ENCODE data around the gene ALDH1L1.

The ALDH1L1 gene

DNA sequence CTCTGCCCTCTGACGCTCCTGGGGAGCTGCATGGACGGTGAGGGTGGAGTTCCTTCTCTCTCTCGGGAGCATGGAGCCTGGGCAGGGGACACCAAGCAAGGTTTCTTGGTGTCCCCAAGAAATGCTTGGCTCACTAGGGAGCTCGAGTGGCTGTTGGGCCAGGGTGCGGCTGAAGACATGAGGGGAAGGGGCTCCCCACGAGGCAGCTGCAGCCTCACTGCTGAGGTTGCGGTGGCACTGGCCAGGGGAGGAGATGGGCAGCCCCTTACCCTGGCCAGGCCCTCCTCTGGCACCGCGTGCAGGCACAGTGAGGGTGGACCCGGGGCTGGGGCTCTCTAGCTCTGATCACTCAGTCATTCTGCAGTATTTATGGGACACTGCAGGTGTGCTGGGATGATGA lies 52.9 kb downstream of the ALDH1L1 start:
- TF ChIP-seq, protein P1, sequence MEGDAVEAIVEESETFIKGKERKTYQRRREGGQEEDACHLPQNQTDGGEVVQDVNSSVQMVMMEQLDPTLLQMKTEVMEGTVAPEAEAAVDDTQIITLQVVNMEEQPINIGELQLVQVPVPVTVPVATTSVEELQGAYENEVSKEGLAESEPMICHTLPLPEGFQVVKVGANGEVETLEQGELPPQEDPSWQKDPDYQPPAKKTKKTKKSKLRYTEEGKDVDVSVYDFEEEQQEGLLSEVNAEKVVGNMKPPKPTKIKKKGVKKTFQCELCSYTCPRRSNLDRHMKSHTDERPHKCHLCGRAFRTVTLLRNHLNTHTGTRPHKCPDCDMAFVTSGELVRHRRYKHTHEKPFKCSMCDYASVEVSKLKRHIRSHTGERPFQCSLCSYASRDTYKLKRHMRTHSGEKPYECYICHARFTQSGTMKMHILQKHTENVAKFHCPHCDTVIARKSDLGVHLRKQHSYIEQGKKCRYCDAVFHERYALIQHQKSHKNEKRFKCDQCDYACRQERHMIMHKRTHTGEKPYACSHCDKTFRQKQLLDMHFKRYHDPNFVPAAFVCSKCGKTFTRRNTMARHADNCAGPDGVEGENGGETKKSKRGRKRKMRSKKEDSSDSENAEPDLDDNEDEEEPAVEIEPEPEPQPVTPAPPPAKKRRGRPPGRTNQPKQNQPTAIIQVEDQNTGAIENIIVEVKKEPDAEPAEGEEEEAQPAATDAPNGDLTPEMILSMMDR (conservative IDR thresholded peaks at IDR 0.05): no peak
- no peak overlapping the region for H3K27ac ChIP-seq

- TF ChIP-seq, protein P1 (conservative IDR thresholded peaks at IDR 0.05): no peak
Observed at GRCh38 chr3:126126811-126127431, 53.5 kb downstream of the ALDH1L1 start.

DNA sequence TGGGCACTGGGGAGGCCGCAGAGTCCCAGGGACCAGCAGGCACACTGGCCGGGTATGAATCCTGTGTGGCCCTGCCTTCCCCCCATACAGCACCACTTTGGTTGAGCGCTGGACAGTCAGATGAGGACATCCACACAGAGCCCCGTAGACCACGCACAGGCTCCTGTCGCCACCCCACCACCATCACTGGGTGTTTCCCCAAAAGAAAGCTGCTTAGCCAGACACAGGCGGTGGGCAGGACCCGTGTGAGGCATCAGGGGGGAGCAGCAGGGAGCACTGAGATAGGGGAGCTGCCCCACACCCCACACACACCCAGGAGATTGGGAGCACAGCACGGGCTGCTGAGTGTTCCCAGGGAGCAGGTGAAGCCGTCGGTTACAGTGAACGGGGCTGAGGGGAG lies 54.1 kb downstream of the ALDH1L1 start:
- no peak overlapping the region for H3K27ac ChIP-seq
- TF ChIP-seq, protein P1 (conservative IDR thresholded peaks at IDR 0.05): no peak

More at GRCh38 chr3:126126811-126127431, 53.5 kb downstream of the ALDH1L1 start:
- H3K27ac ChIP-seq: no peak overlapping the region

DNA sequence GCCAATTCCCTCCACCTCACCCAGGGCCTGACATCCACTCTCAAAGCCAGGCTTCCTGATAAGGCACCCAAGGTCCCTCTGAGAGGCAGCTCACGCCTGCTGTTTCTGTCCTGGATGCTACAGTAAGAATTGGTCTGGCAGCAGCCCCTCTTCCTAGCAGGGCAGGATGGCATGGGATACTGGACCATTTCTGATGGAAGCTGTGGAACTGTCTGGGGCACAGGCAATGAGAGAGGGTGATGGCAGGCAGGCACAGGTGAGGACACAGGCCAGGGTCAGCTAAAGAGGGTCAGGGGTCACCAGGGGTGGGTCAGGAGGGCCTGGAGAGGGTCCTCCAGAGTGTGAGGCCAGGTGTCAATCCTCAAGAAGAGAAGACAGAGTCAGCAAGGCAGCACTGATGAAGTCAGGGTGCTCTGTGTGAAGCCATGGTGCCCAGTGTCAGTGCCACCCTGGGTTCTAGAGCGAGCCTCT lies 54.6 kb downstream of the ALDH1L1 start:
- no peak overlapping the region for H3K27ac ChIP-seq
- TF ChIP-seq, protein P1 (conservative IDR thresholded peaks at IDR 0.05): no peak

DNA sequence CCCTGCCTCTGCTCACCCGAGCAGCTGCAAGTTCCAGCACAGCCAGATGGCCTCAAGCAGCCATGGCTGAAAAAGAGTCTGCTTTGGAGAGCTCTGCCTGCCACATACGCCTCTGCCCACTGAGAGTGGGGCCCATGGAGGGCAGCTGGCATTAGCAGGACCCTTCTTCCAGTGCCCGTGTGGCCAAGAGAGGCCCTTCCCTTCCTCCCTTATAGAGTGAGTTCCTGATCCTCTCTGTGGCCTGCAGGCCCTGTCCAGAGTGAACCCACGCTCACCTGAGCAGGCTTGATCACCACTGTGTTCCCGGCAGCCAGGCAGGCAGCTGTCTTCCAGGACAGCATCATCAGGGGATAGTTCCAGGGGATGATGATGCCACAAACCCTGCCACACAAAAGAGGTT lies 55.0 kb downstream of the ALDH1L1 start:
- H3K27ac ChIP-seq: no peak overlapping the region
- TF ChIP-seq, protein P1 (conservative IDR thresholded peaks at IDR 0.05): no peak

- TF ChIP-seq, protein P1 (conservative IDR thresholded peaks at IDR 0.05): no peak
- no peak overlapping the region for H3K27ac ChIP-seq
Observed at GRCh38 chr3:126124896-126125295, 55.5 kb downstream of the ALDH1L1 start.

DNA sequence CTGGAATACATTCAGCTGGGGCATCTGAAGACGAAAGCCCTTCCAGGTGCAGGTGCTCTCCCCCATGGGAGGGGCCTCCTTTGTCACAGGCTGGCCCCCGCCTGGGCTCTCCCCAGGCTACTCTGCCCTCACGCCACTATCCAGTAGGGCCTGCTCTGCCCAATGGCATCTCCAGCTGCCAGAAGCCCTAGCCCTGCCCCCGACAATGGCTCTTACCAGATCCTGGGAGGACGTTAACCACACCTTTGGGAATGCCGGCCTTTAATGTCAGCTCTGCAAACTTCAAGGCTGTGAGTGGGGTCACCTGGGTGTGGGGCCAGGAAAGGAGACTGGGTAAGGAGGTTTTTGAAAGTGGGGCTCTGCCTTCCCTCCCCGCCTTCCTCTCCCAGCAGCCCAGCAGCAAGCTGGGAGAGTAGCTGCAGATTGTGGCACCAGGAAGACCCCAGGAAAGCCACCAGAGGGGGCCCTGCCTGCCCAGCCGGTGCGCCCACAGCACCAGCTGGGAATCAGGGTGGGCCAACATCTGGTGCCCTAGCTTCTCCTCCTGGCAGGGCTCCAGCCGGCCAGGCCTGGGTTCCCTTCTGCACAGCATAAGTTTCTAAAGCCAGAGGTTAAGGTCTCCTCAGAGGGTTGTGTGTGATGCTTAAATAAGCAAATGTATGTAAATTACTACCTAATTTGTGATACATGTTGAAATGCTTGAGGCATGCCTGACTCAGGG lies 56.1 kb downstream of the ALDH1L1 start:
- TF ChIP-seq, protein P1 (conservative IDR thresholded peaks at IDR 0.05): no peak

More for the DNA sequence above, 56.1 kb downstream of the ALDH1L1 start:
- H3K27ac ChIP-seq: no peak overlapping the region
